Colonic mucosa (tissue), 4 donors: ENCODE measurements around the gene CRYBA2. TPM values are rescaled to one million over a fixed set of nuclear protein-coding genes. Genes with fewer than 3 reads are reported as not detected.
A peak's percentile ranks its signal among the peaks of the same experiment; 100 is the strongest.

Experiments
- DNase-seq: peaks from one replicate; pipeline ENCODE4 v3.0.0-alpha.2; 2020
- H3K27ac ChIP-seq: fragments of 200-600 bp; one replicate; pipeline ENCODE4 v1.8.0; 2021
- H3K27me3 ChIP-seq: fragments of 200-600 bp; one replicate; pipeline ENCODE4 v1.8.0; 2021
- H3K36me3 ChIP-seq: fragments of 200-600 bp; one replicate; pipeline ENCODE4 v1.8.0; 2021
- H3K4me1 ChIP-seq: fragments of 200-600 bp; one replicate; pipeline ENCODE4 v1.8.0; 2021; ENCODE audit warnings: mild to moderate bottlenecking
- H3K4me3 ChIP-seq: fragments of 200-600 bp; one replicate; pipeline ENCODE4 v1.8.0; 2021
- H3K9ac ChIP-seq, 2 donors: one replicate each; pipeline ENCODE4 v1.7.0; 2013; ENCODE audit warnings: control low read depth in 2 of 2, low read depth in 2 of 2, low read length in 2 of 2
- H3K9me3 ChIP-seq: fragments of 200-600 bp; one replicate; pipeline ENCODE4 v1.8.0; 2021
- intact Hi-C: fragments of 100-400 bp; cut with DNase I; formaldehyde crosslinking; loops from one replicate; pipeline ENCODE4 v1.14.1; 2022
- total RNA-seq, 2 donors: library from RNA; stranded (reverse); fragmentation: NEBNext Ultra II Directional in 1 of 2; extraction: Animal tissue kit (Norgen Biotek cat#: 25700) in 1 of 2; gene quantifications; one replicate each; pipeline ENCODE4 v1.2.1, GENCODE V29; 2021
- TF ChIP-seq, protein P1 (sequence below): fragments of 200-600 bp; IDR thresholded peaks from one replicate; pipeline ENCODE4 v1.8.0; 2022; ENCODE audit warnings: antibody characterized with exemption, mild to moderate bottlenecking
- donor health status: healthy.
- donor health status: DM: no; HTN: no; CAD: no.
- donor health status: DM: no; HTN: no; CAD: no.

The CRYBA2 gene
- total RNA-seq, 2 donors from 2014 or later, result 3.4 to 5.5 TPM

GRCh38 chr2:219018286-219018685 is 25.1 kb upstream of the CRYBA2 start:
- intact Hi-C loops, result no loop called here
- no peak overlapping the region for H3K9ac ChIP-seq
- H3K4me3 ChIP-seq, result no peak overlapping the region
- no peak overlapping the region for H3K27ac ChIP-seq
- no peaks in the 10 kb centered on the region for H3K27me3 ChIP-seq
- no peaks in the 10 kb centered on the region for H3K9me3 ChIP-seq
- no peaks in the 10 kb centered on the region for H3K36me3 ChIP-seq
- TF ChIP-seq, protein P1, sequence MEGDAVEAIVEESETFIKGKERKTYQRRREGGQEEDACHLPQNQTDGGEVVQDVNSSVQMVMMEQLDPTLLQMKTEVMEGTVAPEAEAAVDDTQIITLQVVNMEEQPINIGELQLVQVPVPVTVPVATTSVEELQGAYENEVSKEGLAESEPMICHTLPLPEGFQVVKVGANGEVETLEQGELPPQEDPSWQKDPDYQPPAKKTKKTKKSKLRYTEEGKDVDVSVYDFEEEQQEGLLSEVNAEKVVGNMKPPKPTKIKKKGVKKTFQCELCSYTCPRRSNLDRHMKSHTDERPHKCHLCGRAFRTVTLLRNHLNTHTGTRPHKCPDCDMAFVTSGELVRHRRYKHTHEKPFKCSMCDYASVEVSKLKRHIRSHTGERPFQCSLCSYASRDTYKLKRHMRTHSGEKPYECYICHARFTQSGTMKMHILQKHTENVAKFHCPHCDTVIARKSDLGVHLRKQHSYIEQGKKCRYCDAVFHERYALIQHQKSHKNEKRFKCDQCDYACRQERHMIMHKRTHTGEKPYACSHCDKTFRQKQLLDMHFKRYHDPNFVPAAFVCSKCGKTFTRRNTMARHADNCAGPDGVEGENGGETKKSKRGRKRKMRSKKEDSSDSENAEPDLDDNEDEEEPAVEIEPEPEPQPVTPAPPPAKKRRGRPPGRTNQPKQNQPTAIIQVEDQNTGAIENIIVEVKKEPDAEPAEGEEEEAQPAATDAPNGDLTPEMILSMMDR, result no peak
- no peaks in the 10 kb centered on the region for H3K4me1 ChIP-seq
- DNase-seq, result no peak

GRCh38 chr2:219017201-219017931 is 24.1 kb upstream of the CRYBA2 start:
- no peak for DNase-seq
- TF ChIP-seq, protein P1, result no peak
- intact Hi-C loops, result no loop called here
- no peaks in the 10 kb centered on the region for H3K27me3 ChIP-seq
- H3K4me1 ChIP-seq, result no peaks in the 10 kb centered on the region
- no peak overlapping the region for H3K4me3 ChIP-seq
- H3K36me3 ChIP-seq, result no peaks in the 10 kb centered on the region
- no peak overlapping the region for H3K9ac ChIP-seq
- no peak overlapping the region for H3K27ac ChIP-seq
- no peaks in the 10 kb centered on the region for H3K9me3 ChIP-seq

DNA sequence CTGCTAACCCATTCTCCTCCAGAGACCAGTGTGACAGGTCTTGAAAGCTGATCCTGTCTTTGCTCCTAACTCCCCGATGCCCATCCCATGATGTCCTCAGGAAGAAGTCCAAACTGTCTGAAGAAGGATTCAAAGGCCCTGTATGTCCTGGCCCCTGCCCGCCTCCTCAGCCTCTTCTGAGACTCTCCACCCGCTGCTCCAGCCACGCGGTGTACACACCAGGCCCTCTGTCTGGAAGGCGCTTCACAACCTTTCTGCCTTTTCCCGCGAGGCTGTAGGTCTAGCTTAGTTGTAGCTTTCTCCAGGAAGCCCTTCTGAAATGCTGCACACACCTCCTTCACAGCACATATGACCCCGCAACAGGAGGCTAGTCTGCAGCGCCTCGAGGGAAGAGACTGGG is 23.5 kb upstream of the CRYBA2 start:
- intact Hi-C loops, result no loop called here
- no peak overlapping the region for H3K27ac ChIP-seq
- DNase-seq, result no peak
- no peaks in the 10 kb centered on the region for H3K4me1 ChIP-seq
- H3K9ac ChIP-seq, result no peak overlapping the region
- TF ChIP-seq, protein P1, result no peak
- H3K9me3 ChIP-seq, result no peaks in the 10 kb centered on the region
- no peaks in the 10 kb centered on the region for H3K36me3 ChIP-seq
- H3K27me3 ChIP-seq, result no peaks in the 10 kb centered on the region
- no peak overlapping the region for H3K4me3 ChIP-seq

- no peak for DNase-seq
- no peaks in the 10 kb centered on the region for H3K36me3 ChIP-seq
- H3K4me1 ChIP-seq, result no peaks in the 10 kb centered on the region
- no peaks in the 10 kb centered on the region for H3K9me3 ChIP-seq
- intact Hi-C loops, result no loop called here
- H3K27me3 ChIP-seq, result no peaks in the 10 kb centered on the region
- H3K9ac ChIP-seq, result no peak overlapping the region
- H3K27ac ChIP-seq, result no peak overlapping the region
- TF ChIP-seq, protein P1, result no peak
- no peak overlapping the region for H3K4me3 ChIP-seq
These were observed 17.7 kb upstream of the CRYBA2 start for GRCh38 chr2:219010873-219011272.

DNA sequence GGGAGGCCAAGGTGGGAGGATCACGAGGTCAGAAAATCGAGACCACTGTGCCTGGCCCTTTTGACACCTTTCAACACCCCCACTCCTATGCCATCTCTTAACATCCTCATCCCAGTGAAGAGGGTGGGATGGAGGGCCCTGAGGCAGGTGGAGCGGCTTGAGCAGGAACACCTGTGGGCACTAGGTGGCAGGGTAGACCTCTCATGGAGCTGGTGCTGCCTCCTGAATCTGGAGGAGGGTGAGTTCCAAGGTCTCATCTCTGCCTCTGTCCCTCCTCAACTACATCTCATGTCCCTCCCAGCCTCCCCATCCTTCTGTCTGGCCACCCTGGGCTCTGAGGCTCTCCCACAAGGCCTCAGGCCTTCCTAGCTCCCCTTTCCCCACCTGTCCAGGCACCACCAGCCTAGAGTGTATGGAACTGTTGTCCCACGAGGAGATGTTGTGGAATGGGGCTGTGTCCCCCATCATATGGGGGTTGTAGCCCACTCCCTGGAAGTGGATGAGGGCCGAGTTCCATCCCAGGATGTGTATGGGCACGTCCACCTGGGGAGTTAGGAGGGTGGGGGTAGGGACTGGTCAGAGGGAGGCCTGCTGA is 17.0 kb upstream of the CRYBA2 start:
- no peaks in the 10 kb centered on the region for H3K36me3 ChIP-seq
- H3K9ac ChIP-seq, result no peak overlapping the region
- H3K4me1 ChIP-seq, result no peaks in the 10 kb centered on the region
- H3K27me3 ChIP-seq, result no peaks in the 10 kb centered on the region
- H3K27ac ChIP-seq, result no peak overlapping the region
- intact Hi-C loops, result no loop called here
- no peaks in the 10 kb centered on the region for H3K9me3 ChIP-seq
- H3K4me3 ChIP-seq, result no peak overlapping the region
- TF ChIP-seq, protein P1, result peak; percentile 28
- no peak for DNase-seq
